ENCODE data around the gene MCM9.

DNA sequence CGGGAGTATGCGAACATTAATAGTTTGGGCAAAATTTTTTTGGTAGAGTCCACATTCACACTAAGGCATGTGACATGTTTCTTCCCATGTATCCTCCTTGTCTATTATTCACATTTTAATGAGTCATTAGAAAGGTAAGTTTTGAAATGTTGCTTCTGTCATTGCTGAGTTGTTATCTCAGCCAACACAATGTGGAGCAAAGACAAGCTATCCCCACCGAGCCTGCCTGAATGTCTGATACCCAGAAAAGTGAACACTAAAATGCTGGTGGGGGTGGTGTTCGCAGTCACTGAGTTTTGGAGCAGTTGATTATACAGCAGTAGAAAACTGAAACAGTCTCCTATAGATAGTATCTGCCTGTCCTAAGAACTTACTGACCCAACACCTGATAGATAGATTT, 109.3 kb downstream of the MCM9 start:
- TF ChIP-seq, protein P1, sequence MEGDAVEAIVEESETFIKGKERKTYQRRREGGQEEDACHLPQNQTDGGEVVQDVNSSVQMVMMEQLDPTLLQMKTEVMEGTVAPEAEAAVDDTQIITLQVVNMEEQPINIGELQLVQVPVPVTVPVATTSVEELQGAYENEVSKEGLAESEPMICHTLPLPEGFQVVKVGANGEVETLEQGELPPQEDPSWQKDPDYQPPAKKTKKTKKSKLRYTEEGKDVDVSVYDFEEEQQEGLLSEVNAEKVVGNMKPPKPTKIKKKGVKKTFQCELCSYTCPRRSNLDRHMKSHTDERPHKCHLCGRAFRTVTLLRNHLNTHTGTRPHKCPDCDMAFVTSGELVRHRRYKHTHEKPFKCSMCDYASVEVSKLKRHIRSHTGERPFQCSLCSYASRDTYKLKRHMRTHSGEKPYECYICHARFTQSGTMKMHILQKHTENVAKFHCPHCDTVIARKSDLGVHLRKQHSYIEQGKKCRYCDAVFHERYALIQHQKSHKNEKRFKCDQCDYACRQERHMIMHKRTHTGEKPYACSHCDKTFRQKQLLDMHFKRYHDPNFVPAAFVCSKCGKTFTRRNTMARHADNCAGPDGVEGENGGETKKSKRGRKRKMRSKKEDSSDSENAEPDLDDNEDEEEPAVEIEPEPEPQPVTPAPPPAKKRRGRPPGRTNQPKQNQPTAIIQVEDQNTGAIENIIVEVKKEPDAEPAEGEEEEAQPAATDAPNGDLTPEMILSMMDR (IDR thresholded peaks at IDR 0.05): no peak
- TF ChIP-seq EZH2 (IDR thresholded peaks at IDR 0.05; ENCODE audit: borderline replicate concordance, insufficient read depth, low read depth, low read length, poor library complexity, severe bottlenecking): no peak
